ENCODE results near the gene ALOX5. TPM values are rescaled to one million over a fixed set of nuclear protein-coding genes. Genes with fewer than 3 reads are reported as not detected.

Gene ALOX5
- total RNA-seq, 1 experiment from 2014 or later: 6.1 TPM

- ATAC-seq: no peak
- Histone ChIP-seq H3K4me3 (replicated peaks in 1 of 2; ENCODE audit: low read depth in 1 of 2, low read length in 2 of 2) (no peak overlapping the region), H3K4me1 (ENCODE audit: control insufficient read depth in 1 of 2, insufficient read depth in 2 of 2, low read length in 2 of 2) (no peaks in the 10 kb centered on the region), H3K79me2 (ENCODE audit: insufficient read depth, low read length) (no peaks in the 10 kb centered on the region), H3K9me2 (ENCODE audit: insufficient read depth) (no peaks in the 10 kb centered on the region), H3K36me3 (ENCODE audit: control insufficient read depth in 1 of 2, insufficient read depth in 2 of 2, low read length in 2 of 2) (no peaks in the 10 kb centered on the region), H3K27ac (ENCODE audit: low read depth, low read length) (no peak overlapping the region), H3K4me2 (ENCODE audit: low read length) (no peak overlapping the region), H3K27me3 (ENCODE audit: insufficient read depth, low read length) (no peaks in the 10 kb centered on the region), H3K9me3 (ENCODE audit: control insufficient read depth in 1 of 2, insufficient read depth in 1 of 2, low read depth in 1 of 2, low read length in 2 of 2) (no peaks in the 10 kb centered on the region), H2AFZ (ENCODE audit: low read depth, low read length, poor library complexity, severe bottlenecking) (no peak overlapping the region), H4K20me1 (ENCODE audit: insufficient read depth) (no peaks in the 10 kb centered on the region; the same call in 1 of the 2 replicates), H3K9ac (ENCODE audit: low read length) (no peak overlapping the region)
- BruUV-seq (replicated peaks): no TSS peak
- intact Hi-C loops (cut with micrococcal nuclease): loop anchor here (2.0 kb wide), 1 partner anchor 559 kb away; no protein-coding TSS in a partner anchor
- ChIA-PET CTCF (interaction anchor here (2.1 kb wide), 1 partner anchor 214 kb away, joined by 9 read pairs; no protein-coding TSS in a partner anchor), POLR2A (no interaction called here), RAD21 (ENCODE audit: low non-redundant PET in 1 of 2, low total read pairs in 2 of 2, uncharacterized antibody in 2 of 2, unreplicated experiment in 2 of 2) (no interaction called here)
- no peak for TF ChIP-seq EZH2phosphoT487 (IDR thresholded peaks at IDR 0.05; ENCODE audit: borderline replicate concordance)
- no peak for TF ChIP-seq ZNF274 (IDR thresholded peaks at IDR 0.05; ENCODE audit: low read depth, low read length)
- no peak for TF ChIP-seq EGR1 (IDR thresholded peaks at IDR 0.05; ENCODE audit: low read depth)
- no peak for DNase-seq (ENCODE audit: low read depth, low spot score)
These were observed 89.5 kb downstream of the ALOX5 start for GRCh38 chr10:45463244-45464116.

GRCh38 chr10:45464958-45465567, 91.0 kb downstream of the ALOX5 start:
- Histone ChIP-seq H4K20me1 (ENCODE audit: insufficient read depth) (no peaks in the 10 kb centered on the region; the same call in 1 of the 2 replicates), H3K79me2 (ENCODE audit: insufficient read depth, low read length) (no peaks in the 10 kb centered on the region), H3K27ac (ENCODE audit: low read depth, low read length) (no peak overlapping the region), H3K4me3 (replicated peaks in 1 of 2; ENCODE audit: low read depth in 1 of 2, low read length in 2 of 2) (no peak overlapping the region), H3K9me3 (ENCODE audit: control insufficient read depth in 1 of 2, insufficient read depth in 1 of 2, low read depth in 1 of 2, low read length in 2 of 2) (no peaks in the 10 kb centered on the region), H3K9ac (ENCODE audit: low read length) (no peak overlapping the region), H3K4me2 (ENCODE audit: low read length) (no peak overlapping the region), H3K9me2 (ENCODE audit: insufficient read depth) (no peaks in the 10 kb centered on the region), H3K4me1 (ENCODE audit: control insufficient read depth in 1 of 2, insufficient read depth in 2 of 2, low read length in 2 of 2) (no peaks in the 10 kb centered on the region), H3K27me3 (ENCODE audit: insufficient read depth, low read length) (no peaks in the 10 kb centered on the region), H3K36me3 (ENCODE audit: control insufficient read depth in 1 of 2, insufficient read depth in 2 of 2, low read length in 2 of 2) (no peaks in the 10 kb centered on the region), H2AFZ (ENCODE audit: low read depth, low read length, poor library complexity, severe bottlenecking) (no peak overlapping the region)
- no TSS peak for BruUV-seq (replicated peaks)
- TF ChIP-seq CEBPB (IDR thresholded peaks at IDR 0.05; ENCODE audit: low read depth) (no peak), YY1 (IDR thresholded peaks at IDR 0.05; ENCODE audit: extremely low read depth, insufficient replicate concordance, low read depth, low read length) (no peak), REST (IDR thresholded peaks at IDR 0.05; ENCODE audit: low read depth) (no peak), CTCF (IDR thresholded peaks at IDR 0.05 in 2 of 3, conservative IDR thresholded peaks at IDR 0.05 in 1 of 3; ENCODE audit: borderline replicate concordance in 1 of 3, insufficient read depth in 1 of 3, low read depth in 2 of 3, low read length in 2 of 3) (peak; percentile 72 to 93 (median 91)), RAD21 (IDR thresholded peaks at IDR 0.05; ENCODE audit: low read depth) (peak; percentile 88)
- ChIA-PET POLR2A (no interaction called here), CTCF (interaction anchor here (0.6 to 2.1 kb wide), 6 partner anchors 13 to 569 kb away, joined by 3 to 9 read pairs (median 6); partner anchors contain the start of genes NCOA4 and ZFAND4), RAD21 (ENCODE audit: low non-redundant PET in 1 of 2, low total read pairs in 2 of 2, uncharacterized antibody in 2 of 2, unreplicated experiment in 2 of 2) (interaction anchor here (0.9 to 1.0 kb wide), 2 partner anchors 207 kb away, joined by 3 to 4 read pairs; partner anchors contain the start of gene ZFAND4 (in 2 of the 2))
- intact Hi-C loops (cut with micrococcal nuclease): loop anchor here (1.0 to 5.0 kb wide), 4 partner anchors 207 to 558 kb away; partner anchors contain the start of gene ZFAND4
- DNase-seq (ENCODE audit: low read depth, low spot score) (peak; percentile 19), ATAC-seq (peak; percentile 99)

All from HCT116 (cell line).